Stomach (tissue), 9 donors: Measurements from ENCODE around the gene RAB18. TPM values are rescaled to one million over a fixed set of nuclear protein-coding genes. Genes with fewer than 3 reads are reported as not detected.

Source experiments
- DNase-seq, 2 donors: peaks; one replicate each; pipeline versions ENCODE4 v3.0.0 to v3.0.0-alpha.2; 2013 to 2019
- H3K27ac ChIP-seq, 5 donors: fragments of 200-600 bp in 4 of 5; sonication (generic) in 4 of 5; one replicate each; pipeline ENCODE4 v1.5.1; 2013 to 2019; ENCODE audit warnings: mild to moderate bottlenecking in 1 of 5, moderate library complexity in 1 of 5
- H3K27me3 ChIP-seq, 3 donors: fragments of 200-600 bp; sonication (generic); one replicate each; pipeline ENCODE4 v1.5.1; 2017 to 2019; ENCODE audit warnings: mixed run types in 1 of 3
- H3K36me3 ChIP-seq, 4 donors: fragments of 200-600 bp; sonication (generic); 1 replicate in 3 of 4; 2 replicates in 1 of 4; pipeline ENCODE4 v1.5.1; 2016 to 2019
- H3K4me1 ChIP-seq, 4 donors: fragments of 200-600 bp; sonication (generic); one replicate each; pipeline ENCODE4 v1.5.1; 2016 to 2019
- H3K4me3 ChIP-seq, 4 donors: fragments of 200-600 bp; sonication (generic) in 3 of 4; one replicate each; pipeline ENCODE4 v1.5.1; 2016 to 2019; ENCODE audit warnings: mild to moderate bottlenecking in 1 of 4
- H3K9me3 ChIP-seq, 4 donors: fragments of 200-600 bp; sonication (generic); one replicate each; pipeline ENCODE4 v1.5.1; 2016 to 2019
- EP300 ChIP-seq: sonication (generic); formaldehyde crosslinking; IDR thresholded peaks from one replicate; pipeline ENCODE4 v1.6.1; 2017; ENCODE audit warnings: antibody characterized with exemption
- POLR2A ChIP-seq, 4 donors: fragments of 450-650 bp; IDR thresholded peaks; one replicate each; pipeline ENCODE4 v1.6.1; 2016; ENCODE audit warnings: antibody characterized with exemption in 4 of 4, control low read depth in 2 of 4, mild to moderate bottlenecking in 1 of 4, moderate library complexity in 1 of 4
- POLR2AphosphoS5 ChIP-seq, 3 donors: sonication (generic); formaldehyde crosslinking; IDR thresholded peaks; one replicate each; pipeline ENCODE4 v1.6.1; 2016; ENCODE audit warnings: antibody characterized with exemption in 3 of 3
- WGBS, 5 donors: extraction: QIAGEN DNeasy Blood & Tissue Kit in 3 of 5; methylation state at CpG; one replicate each; pipeline versions ENCODE4 v1.1.5 to v1.1.7; 2013 to 2018; 5-methylcytosine and 5-hydroxymethylcytosine counted together
- intact Hi-C: fragments of 100-400 bp; cut with DNase I; formaldehyde crosslinking; loops from one replicate; pipeline ENCODE4 v1.15.1; 2023; ENCODE audit warnings: low total_unique reads
- polyA plus RNA-seq, 3 donors: library from polyadenylated mRNA; stranded (reverse); fragments of 200-250 nt; gene quantifications; one replicate each; pipeline ENCODE4 v1.2.3, GENCODE V29; 2013
- total RNA-seq, 5 donors: library from RNA; depleted of rRNA; stranded (reverse); fragments of >200 nt; gene quantifications; one replicate each; pipeline versions ENCODE4 v1.1.0 to v1.2.3, GENCODE V29; 2014 to 2016
- TF ChIP-seq, protein P1 (sequence below), 7 experiments: fragments of 450-650 bp in 4 of 7; fragments of 200-600 bp in 3 of 7; sonication (generic) in 3 of 7; IDR thresholded peaks; one replicate each; pipeline ENCODE4 v1.5.1; 2016 to 2019; ENCODE audit warnings: antibody characterized with exemption in 7 of 7, control low read depth in 2 of 7, mild to moderate bottlenecking in 1 of 7
- donor health status: healthy with polysubstance abuse.
- donor health status: Bipolar disorder and iron deficiency.
- donor health status: healthy.

The RAB18 gene
- total and polyA plus RNA-seq, 8 donors = 4.9 to 111 (median 35.1) TPM

DNA sequence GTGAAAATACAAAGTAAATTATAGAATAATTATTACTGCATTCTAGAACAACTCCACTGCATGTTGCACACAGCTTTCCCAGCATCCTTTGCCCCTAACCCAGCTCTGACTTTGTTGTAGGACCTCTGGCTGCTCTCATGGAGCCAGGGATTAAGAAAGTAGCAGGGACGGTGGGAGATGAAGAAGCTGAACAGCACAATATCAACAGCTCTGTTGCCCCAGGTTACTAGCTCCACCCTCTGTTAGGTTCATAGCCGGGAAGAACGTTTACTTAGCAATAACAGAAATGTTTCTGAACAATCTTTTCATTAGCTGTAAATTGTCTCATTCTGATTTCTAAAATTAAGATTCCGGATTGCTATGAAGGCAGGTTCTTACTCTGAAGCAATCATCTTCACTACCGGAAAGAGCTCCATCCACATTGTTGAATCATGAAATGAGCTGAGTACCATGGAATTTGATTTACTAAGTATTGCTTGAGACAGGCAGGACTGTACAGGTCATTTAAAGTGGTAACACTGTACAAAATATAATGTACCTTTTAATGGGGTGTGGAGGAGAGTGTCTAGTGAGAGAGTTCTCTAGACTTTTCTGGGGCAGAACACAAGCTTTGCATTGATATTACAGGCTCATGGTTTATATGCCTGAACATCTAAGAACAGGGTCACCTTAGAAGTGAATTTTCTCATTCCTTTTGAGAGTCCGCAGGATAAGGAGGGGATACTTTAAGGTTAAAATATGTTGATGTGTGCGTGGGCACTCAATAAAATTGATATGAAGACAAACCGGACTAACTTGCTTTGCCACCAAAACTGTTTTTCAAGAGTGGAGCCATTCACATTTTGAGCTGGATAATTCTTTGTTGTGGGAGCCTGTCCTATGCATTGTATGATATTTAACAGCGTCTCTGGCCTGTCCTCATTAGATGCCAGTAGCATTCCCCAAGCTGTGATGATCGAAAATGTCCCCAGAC, 20.8 kb upstream of the RAB18 start:
- intact Hi-C loops = no loop called here
- WGBS, 5 donors = 34 to 47% (median 43%) methylated on average over 10 of the region's 10 CpGs
- TF ChIP-seq POLR2AphosphoS5 (IDR thresholded peaks at IDR 0.05) (peak in 1 of 3 donors; percentile 31), POLR2A (IDR thresholded peaks at IDR 0.05) (no peak)
- TF ChIP-seq, protein P1, sequence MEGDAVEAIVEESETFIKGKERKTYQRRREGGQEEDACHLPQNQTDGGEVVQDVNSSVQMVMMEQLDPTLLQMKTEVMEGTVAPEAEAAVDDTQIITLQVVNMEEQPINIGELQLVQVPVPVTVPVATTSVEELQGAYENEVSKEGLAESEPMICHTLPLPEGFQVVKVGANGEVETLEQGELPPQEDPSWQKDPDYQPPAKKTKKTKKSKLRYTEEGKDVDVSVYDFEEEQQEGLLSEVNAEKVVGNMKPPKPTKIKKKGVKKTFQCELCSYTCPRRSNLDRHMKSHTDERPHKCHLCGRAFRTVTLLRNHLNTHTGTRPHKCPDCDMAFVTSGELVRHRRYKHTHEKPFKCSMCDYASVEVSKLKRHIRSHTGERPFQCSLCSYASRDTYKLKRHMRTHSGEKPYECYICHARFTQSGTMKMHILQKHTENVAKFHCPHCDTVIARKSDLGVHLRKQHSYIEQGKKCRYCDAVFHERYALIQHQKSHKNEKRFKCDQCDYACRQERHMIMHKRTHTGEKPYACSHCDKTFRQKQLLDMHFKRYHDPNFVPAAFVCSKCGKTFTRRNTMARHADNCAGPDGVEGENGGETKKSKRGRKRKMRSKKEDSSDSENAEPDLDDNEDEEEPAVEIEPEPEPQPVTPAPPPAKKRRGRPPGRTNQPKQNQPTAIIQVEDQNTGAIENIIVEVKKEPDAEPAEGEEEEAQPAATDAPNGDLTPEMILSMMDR (IDR thresholded peaks at IDR 0.05) = no peak
- peak overlapping the region in 2 of 5 donors; percentile 27 to 54 for H3K27ac ChIP-seq
- H3K36me3 ChIP-seq = no peaks in the 10 kb centered on the region
- H3K9me3 ChIP-seq = peaks cover 0 to 1% (median 0%) of the 10 kb centered on the region in 4 donors
- DNase-seq = peak in 1 of 2 donors; percentile 50
- no peak overlapping the region for H3K4me3 ChIP-seq
- peaks cover 0 to 15% (median 0%) of the 10 kb centered on the region in 4 donors for H3K4me1 ChIP-seq
- H3K27me3 ChIP-seq = no peaks in the 10 kb centered on the region

- TF ChIP-seq POLR2A (IDR thresholded peaks at IDR 0.05) (no peak), POLR2AphosphoS5 (IDR thresholded peaks at IDR 0.05) (no peak), EP300 (no peak)
- TF ChIP-seq, protein P1 (IDR thresholded peaks at IDR 0.05) = no peak
- Histone ChIP-seq H3K27ac (peak overlapping the region in 1 of 5 donors; percentile 35), H3K9me3 (no peaks in the 10 kb centered on the region), H3K27me3 (peaks cover 0 to 4% (median 0%) of the 10 kb centered on the region in 3 donors), H3K4me1 (peaks cover 0 to 15% (median 0%) of the 10 kb centered on the region in 4 donors), H3K4me3 (no peak overlapping the region), H3K36me3 (no peaks in the 10 kb centered on the region)
- WGBS, 5 donors = 44 to 64% (median 50%) methylated on average over 2 of the region's 2 CpGs
- intact Hi-C loops = no loop called here
- no peak for DNase-seq
Measured at GRCh38 chr10:27485368-27485767, 18.7 kb upstream of the RAB18 start.

DNA sequence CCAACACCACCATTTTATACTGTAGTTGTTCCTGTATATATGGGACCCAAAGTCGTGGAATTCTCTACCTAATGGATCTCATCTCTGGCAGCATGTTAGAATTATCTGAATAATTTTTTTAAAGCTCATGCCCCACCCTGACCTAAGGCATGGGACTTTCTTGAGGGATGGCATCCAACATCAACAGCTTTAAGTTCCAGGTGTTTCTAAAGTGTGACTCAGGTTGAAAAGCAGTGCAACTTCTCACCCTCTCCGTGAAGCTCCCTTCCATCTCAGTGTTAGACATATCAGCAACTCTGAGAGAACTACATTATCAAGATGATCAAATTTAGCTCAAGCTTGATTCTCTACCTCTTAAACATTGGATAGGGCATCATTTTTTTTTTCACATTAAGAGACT, 18.1 kb upstream of the RAB18 start:
- 43 to 78% (median 70%) methylated on average over 2 of the region's 2 CpGs for WGBS, 5 donors

DNA sequence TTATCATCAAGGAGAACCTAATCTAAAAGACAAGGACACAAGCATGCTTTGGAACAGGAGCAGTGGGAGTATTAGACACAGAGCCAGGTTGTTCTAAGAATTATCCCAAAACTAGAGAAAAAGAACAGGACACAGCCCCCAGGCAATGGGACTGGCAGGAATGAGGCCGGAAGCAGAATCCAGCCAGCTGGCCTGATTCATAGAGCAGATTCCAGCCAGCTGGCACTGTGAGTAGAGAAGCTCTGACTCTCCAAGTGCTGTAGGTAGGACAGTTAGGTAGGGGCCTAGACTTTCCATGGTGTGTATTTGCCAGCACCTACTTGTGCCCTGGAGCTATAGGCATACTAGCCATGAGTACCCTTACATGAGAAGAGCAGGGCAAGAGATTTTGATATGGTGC, 13.3 kb upstream of the RAB18 start:
- H3K9me3 ChIP-seq = peaks cover 0 to 12% (median 6%) of the 10 kb centered on the region in 4 donors
- H3K4me3 ChIP-seq = no peak overlapping the region
- 83 to 89% (median 86%) methylated on average over 1 of the region's 1 CpG for WGBS, 5 donors
- intact Hi-C loops = no loop called here
- H3K27ac ChIP-seq = no peak overlapping the region
- H3K27me3 ChIP-seq = peaks cover 0 to 4% (median 0%) of the 10 kb centered on the region in 3 donors
- no peaks in the 10 kb centered on the region for H3K36me3 ChIP-seq
- H3K4me1 ChIP-seq = no peaks in the 10 kb centered on the region
- DNase-seq = no peak
- no peak for TF ChIP-seq POLR2A (IDR thresholded peaks at IDR 0.05)
- TF ChIP-seq, protein P1 (IDR thresholded peaks at IDR 0.05) = no peak
- no peak for TF ChIP-seq EP300
- TF ChIP-seq POLR2AphosphoS5 (IDR thresholded peaks at IDR 0.05) = no peak

More for the DNA sequence above, 18.1 kb upstream of the RAB18 start:
- DNase-seq = no peak
- H3K4me1 ChIP-seq = peaks cover 0 to 15% (median 0%) of the 10 kb centered on the region in 4 donors
- TF ChIP-seq, protein P1 (IDR thresholded peaks at IDR 0.05) = no peak
- TF ChIP-seq POLR2A (IDR thresholded peaks at IDR 0.05) = no peak
- TF ChIP-seq POLR2AphosphoS5 (IDR thresholded peaks at IDR 0.05) = no peak
- H3K36me3 ChIP-seq = no peaks in the 10 kb centered on the region
- H3K27ac ChIP-seq = peak overlapping the region in 1 of 5 donors; percentile 35
- peaks cover 0 to 4% (median 3%) of the 10 kb centered on the region in 4 donors for H3K9me3 ChIP-seq
- intact Hi-C loops = no loop called here
- no peak overlapping the region for H3K4me3 ChIP-seq
- H3K27me3 ChIP-seq = peaks cover 0 to 4% (median 0%) of the 10 kb centered on the region in 3 donors
